Fibroblast of pulmonary artery (primary cell): ENCODE measurements around the gene HPCAL1.

Experiments
- DNase-seq: peaks from one replicate; pipeline ENCODE4 v3.0.0-alpha.2; 2010; ENCODE audit warnings: low read depth
- H3K4me3 ChIP-seq: replicated peaks from 2 replicates; pipeline ENCODE4 v1.5.1; 2011; ENCODE audit warnings: low read depth, mild to moderate bottlenecking, control low read depth, low read length, moderate library complexity
- CTCF ChIP-seq: IDR thresholded peaks from 2 replicates; pipeline ENCODE4 v1.5.1; 2011; ENCODE audit warnings: mild to moderate bottlenecking, control low read depth, low read length, inconsistent platforms; ENCODE audit errors: missing control alignments

Gene HPCAL1

DNA sequence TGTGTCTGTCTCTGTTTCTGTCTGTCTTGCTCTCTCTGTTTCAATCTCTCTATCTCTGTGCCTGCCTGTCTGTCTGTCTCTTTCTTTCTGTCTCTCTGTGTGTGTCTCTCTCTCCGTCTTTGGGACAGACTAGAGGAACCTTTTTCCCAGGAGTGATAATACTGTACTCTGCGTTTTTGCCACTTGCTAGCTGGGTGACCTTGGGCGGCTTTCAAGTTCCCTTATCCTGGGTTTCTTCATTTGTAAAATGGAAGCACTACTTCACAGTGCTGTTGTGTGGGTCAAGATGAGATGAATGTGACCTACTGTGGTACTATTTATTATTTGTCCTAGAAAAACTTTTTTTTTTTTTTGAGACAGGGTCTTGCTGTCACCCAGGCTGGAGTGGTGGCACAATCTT, 42.4 kb downstream of the HPCAL1 start:
- no peak overlapping the region for H3K4me3 ChIP-seq
- DNase-seq: no peak
- no peak for TF ChIP-seq CTCF

- DNase-seq: no peak
- TF ChIP-seq CTCF: no peak
- H3K4me3 ChIP-seq: no peak overlapping the region
Measured at GRCh38 chr2:10345813-10346212, 43.1 kb downstream of the HPCAL1 start.

DNA sequence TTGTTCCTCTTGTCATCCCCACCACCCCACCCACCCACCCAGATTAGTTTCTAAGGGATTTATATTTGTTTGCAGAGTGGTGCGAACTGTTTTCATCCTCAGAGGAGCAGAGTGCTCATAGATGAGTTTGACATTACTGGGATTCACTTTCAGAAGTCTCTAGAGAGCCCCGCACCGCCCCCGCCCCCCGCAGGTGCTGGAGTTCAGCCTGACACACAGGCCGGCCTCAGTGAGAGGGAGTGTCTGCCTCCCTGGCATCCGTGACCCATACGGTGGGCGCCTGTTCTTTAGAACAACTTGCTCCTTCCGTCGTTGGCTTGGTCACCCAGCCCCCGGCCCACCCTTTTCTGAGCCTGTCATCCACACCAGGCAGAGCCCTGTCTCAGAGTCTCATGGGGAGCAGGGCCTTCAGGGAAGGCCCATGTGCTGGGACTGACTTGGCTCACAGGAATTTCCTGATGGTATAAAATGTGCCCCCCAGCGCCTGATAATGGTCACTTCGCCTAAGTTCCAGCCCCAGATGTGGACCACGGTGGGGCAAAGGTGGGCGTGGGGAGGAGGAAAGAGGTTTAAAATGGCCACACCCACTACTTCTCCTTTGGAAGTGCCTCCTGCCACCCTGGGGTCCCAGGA, 44.3 kb downstream of the HPCAL1 start:
- no peak for DNase-seq
- TF ChIP-seq CTCF: no peak
- H3K4me3 ChIP-seq: no peak overlapping the region

DNA sequence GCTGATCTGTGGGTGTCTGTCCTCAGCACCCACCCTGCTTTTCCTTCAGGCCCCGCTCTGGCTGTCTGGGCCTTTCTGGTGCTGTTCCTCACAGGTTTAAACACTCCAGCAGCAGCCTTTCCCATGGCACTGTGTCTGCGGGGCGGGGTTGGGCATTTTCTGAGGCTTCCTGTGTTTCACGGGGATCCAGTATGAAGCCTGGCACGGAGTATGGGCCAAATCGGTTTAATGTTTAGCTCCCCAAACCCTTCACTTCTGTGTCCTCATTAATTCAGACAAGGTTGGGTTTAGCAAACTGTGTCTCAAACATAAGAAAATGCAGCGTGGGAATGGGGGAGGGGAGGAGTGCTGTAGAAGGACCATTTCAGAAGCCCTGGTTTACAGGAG, 44.9 kb downstream of the HPCAL1 start:
- no peak for TF ChIP-seq CTCF
- H3K4me3 ChIP-seq: no peak overlapping the region
- no peak for DNase-seq

- TF ChIP-seq CTCF: no peak
- DNase-seq: no peak
- no peak overlapping the region for H3K4me3 ChIP-seq
Measured at GRCh38 chr2:10348891-10349290, 46.2 kb downstream of the HPCAL1 start.

DNA sequence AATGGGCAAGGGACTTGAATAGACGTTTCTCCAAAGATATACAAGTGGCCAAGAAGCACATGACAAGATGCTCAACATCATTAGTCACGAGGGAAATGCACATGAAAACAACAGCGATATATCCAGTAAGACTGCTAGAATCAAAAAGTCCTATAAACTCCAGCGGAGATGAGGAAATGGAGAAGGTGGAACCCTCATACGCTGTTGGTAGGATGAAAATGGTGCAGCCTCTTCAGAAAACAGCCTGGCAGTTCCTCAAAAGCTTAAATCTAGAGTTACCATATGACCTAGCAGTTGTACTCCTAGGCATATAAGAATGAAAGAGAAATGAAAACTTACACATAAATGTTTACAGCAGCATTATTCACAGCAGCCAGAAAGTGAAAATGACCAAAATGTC, 48.1 kb downstream of the HPCAL1 start:
- no peak overlapping the region for H3K4me3 ChIP-seq
- DNase-seq: no peak
- TF ChIP-seq CTCF: no peak

GRCh38 chr2:10352361-10352760, 49.7 kb downstream of the HPCAL1 start:
- no peak for DNase-seq
- H3K4me3 ChIP-seq: no peak overlapping the region
- TF ChIP-seq CTCF: no peak
